Left renal cortex interstitium (tissue), 4 donors: ENCODE results near the gene SLC16A13. TPM values are rescaled to one million over a fixed set of nuclear protein-coding genes. Genes with fewer than 3 reads are reported as not detected.
"Not testable (repeated sequence)": the region's sequence is repeated elsewhere in the genome, so short reads cannot be mapped to it uniquely, and the experiment has no call there.

Source experiments
- DNase-seq, 4 donors: peaks; one replicate each; pipeline ENCODE4 v3.0.0-alpha.2; 2013; ENCODE audit warnings: low read depth in 4 of 4, low spot score in 2 of 4, missing footprints in 1 of 4
- polyA plus RNA-seq, 4 donors: library from polyadenylated mRNA; unstranded; fragments of 120-200 nt; gene quantifications; one replicate each; pipeline ENCODE4 v1.2.1, GENCODE V29; 2013; ENCODE audit not compliant: insufficient read length in 4 of 4

Gene SLC16A13, protein sequence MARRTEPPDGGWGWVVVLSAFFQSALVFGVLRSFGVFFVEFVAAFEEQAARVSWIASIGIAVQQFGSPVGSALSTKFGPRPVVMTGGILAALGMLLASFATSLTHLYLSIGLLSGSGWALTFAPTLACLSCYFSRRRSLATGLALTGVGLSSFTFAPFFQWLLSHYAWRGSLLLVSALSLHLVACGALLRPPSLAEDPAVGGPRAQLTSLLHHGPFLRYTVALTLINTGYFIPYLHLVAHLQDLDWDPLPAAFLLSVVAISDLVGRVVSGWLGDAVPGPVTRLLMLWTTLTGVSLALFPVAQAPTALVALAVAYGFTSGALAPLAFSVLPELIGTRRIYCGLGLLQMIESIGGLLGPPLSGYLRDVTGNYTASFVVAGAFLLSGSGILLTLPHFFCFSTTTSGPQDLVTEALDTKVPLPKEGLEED
- polyA plus RNA-seq = 1 to 10 TPM; 2.9 to 4.8 (median 3.5) TPM

DNA sequence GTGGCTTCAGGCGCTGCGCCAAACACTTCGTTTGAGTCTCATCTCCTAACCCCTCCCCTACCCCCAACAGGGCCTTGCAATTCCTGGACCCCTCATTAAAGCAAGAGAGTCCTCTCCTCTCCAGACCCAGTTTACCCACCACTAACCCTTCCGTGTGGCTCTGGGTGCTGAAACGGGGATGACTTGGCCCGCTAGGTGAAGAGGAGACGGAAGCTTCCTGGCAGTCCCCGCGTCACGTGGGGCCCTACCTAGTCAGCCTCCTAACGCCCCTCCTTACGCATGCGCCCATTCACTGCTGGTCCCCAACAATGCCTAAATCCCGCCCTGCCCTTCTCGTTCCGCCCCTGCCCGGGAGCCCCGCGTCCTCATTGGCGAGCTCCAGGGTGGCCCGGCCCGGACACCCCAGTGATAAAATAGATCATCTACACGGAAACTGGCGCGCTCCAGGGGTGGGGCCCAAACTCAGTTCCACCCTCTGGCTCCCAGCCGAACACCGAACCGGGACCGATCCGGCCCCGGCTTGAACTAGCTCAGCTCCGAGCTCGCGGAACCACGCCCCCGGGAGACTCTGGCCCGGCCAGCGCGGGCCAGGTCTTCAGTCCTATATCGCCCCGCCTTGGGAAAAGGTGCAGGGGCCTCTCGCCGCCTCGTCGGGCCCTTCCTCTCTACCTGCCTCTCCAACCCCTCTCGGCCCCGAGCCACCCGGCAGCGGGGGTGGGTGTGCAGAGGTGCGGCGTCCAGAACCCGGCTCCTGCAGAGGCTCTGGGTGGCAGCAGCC lies at the start of gene SLC16A13:
Gene SLC16A13, plus strand, starts transcription at position 425 of the 778 bp plus-strand sequence. CDS start 368 bp downstream, outside the sequence.
- DNase-seq = peak in 3 of 4 donors; percentile 84 to 95 (median 91)

DNA sequence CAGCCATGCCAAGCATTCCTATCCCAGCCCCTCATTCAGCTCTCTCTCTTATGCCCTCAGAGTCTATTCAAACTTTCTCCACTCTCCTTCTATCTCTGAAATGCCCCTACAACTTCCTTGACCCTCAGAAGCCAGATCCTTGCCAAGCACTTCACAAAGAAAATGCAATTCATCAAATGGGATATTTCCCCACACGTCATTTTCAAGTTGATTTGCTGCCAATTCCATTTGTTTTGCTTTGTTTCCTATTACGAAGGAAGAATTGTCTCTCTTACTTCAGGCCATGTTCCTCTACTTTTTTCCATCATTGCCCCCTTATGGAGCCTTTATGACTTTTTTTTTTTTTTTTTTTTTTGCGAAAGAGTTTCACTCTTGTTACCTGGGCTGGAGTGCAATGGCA lies 49.1 kb upstream of the SLC16A13 start:
- DNase-seq = no peak

DNA sequence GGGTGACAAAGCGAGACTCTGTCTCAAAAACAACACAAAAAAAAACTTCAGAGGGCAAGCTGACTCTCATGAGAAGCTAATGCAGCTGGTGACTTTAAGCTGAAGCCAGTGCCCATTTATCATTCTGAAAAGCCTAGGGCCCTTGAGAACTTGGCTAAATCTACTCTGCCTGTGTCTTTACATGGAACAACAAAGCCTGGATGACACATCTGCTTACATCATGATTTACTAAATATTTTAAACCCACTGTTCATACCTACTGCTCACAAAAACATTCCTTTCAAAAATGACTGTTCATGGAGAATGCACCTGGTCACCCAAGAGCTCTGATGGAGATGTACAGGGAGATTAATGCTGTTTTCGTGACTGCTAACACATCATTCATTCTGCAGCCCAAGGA lies 46.0 kb upstream of the SLC16A13 start:
- no peak for DNase-seq

DNA sequence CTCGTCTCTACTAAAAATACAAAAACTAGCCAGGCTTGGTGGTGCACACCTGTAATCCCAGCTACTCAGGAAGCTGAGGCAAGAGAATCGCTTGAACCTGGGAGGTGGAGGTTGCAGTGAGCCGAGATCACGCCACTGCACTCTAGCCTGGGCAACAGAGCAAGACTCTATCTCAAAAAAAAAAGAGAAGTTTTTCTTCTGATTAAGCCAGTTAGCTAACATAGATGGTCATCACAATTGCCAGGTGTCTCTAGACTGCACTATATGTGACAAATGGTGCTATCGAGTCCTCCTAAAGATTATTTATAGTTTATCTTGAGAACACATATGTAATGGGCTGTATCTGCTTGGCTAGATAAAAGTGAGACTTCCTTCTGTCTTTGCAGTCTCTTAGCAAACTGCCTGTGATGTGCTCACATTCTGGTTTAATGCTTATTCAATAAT lies 42.2 kb upstream of the SLC16A13 start:
- not testable (repeated sequence) for DNase-seq

DNA sequence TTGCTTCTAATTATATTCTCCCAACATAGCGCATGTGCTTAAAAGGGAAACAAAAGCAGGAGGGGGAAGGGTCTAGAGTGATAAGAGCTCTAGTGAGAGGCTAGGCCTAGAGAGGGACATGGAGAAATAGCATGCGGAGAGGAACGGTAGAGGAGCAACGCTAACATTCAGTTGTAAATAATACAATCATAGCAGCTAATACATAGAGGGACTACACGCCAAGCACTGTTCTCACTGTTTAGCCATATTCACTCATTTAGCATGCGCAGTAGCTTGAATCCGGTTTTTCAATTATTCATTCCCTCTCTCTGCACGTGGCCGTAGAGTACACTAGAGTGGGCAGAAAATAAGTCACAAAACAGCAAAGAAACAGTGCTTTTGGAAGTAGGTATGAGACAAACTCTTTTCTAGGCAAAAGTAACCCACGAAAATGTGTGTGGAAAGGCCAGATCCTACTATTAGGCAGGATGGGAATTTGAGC lies 41.7 kb upstream of the SLC16A13 start:
- no peak for DNase-seq

DNA sequence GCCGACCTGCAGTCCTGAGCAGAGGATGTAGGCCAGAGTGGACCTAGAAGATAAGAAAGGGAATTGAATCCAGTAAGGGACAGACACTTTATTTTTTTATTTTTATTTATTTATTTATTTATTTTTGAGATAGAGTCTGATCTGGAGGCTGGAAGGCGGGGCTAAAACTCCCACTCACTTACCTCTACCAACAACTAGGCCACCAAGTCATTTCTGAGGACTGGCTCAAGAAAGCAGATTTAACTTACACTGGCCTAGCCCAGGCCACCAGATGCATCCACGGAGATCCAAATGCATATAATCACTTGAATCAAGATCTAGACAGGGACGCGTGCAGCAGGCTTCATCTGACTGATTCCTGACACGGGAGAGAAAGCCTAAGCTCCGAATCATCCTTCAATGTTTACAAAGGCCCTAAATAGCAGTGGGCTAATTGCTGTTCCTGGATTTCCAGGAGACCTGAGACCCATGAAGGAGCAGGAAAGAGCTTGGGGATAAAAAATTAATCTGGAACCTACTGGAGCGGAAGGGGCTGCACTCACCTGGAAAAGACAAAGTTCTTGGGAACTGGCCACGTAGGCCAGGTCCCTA lies 41.1 kb upstream of the SLC16A13 start:
- no peak for DNase-seq

DNA sequence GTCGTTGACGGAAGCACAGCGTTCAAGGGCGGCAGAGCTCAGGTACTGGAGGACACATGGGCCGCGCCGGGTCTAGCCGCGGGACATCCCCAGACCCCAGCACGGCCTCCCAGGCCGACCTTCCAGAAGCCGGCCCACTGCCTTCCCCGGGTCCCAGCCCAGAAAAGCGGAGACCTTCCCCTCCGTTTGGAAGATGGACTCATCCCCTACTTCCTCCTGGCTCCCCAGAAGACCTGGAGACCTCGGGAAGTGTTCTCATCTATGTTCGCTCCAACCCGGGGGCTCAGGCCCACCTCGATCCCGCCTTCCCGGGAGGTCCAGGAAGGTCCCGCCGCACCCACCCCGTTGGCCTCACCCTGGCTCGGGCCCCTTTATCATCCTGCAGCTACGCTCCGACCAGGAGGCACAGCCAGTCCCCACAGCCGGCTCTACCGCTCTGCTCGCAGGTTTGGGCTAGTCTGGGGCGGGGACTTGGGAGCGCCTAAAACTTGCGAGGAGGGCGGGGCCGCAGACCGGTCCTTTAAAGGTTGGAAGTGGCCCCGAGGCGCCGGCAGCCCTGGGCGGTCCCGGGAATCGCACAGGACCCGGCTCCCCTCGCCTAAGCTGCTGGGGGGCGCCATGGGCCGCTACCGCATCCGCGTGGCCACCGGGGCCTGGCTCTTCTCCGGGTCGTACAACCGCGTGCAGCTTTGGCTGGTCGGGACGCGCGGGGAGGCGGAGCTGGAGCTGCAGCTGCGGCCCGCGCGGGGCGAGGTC lies 40.1 kb upstream of the SLC16A13 start, which contains the start of gene ALOX12:
Gene ALOX12, plus strand, starts transcription at position 550 of the 756 bp plus-strand sequence. Its CDS starts 69 bp downstream, at position 619.
- no peak for DNase-seq

DNA sequence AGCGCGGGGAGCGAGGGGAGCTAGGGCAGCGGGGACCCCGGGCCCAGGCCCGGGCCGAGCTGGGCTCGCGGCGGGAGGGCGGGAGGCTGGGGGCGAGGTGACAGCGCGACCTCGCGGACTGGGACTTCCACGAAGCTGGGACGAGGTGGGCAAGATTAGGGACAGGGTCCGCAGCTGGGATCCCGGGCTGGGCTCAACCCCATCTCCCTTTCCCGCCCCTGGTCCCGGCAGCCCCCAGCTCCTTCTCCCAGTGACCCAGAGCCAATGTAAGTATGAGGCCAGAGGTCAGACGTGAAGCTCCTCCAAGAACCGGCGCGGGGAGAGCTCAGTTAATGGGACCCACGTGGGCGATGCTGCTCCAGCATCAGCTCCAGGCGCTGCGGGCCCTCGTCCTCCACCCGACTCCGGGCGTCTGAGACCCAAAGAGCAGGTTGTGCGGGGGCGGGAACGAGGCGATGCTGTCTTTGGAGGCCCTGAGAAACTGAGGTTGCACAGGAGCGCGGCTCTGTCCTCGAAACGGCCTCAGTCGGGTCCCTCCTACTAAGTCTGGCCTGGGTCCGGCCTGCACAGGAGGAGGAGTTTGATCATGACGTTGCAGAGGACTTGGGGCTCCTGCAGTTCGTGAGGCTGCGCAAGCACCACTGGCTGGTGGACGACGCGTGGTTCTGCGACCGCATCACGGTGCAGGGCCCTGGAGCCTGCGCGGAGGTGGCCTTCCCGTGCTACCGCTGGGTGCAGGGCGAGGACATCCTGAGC lies 39.4 kb upstream of the SLC16A13 start:
- DNase-seq = no peak

DNA sequence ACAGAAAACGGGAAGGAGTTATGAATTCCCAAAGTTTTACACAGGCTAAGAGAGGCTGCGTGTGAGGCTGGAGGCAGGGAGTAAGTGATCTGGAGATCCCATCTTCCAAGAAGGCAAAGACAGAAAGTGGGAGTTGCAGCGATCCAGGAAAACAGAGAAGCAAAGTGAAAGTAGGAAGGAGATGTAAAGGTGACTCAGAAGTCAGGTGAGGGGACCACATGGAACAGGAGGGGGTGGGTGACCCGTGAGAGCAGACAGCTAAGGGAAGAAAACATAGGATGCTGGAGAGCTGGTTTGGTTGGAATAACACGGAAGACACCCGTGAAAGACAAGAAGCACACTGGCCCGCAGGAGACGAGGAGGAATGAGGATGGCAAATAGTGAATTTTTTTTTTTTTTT lies 38.6 kb upstream of the SLC16A13 start:
- DNase-seq = no peak

DNA sequence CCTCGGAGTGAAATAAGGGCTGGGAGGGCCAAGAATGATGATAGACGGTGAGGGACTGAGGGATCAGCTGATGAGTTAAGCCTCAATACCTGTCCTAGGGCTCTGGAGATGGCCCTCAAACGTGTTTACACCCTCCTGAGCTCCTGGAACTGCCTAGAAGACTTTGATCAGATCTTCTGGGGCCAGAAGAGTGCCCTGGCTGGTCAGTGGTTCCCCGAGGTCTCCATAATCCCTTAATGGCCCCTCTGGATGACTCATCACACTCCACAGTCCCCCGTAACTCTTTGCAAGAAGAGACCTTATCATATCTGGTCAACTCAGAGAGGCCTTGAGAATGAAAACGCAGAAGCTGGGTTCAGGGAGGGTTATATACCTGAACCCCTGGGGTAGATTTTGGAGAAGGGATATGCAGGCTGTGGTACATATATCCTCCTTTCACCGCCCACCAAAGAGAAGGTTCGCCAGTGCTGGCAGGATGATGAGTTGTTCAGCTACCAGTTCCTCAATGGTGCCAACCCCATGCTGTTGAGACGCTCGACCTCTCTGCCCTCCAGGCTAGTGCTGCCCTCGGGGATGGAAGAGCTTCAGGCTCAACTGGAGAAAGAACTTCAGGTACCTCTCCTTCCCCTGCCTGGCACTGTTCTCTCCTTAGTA lies 36.8 kb upstream of the SLC16A13 start:
- DNase-seq = no peak

DNA sequence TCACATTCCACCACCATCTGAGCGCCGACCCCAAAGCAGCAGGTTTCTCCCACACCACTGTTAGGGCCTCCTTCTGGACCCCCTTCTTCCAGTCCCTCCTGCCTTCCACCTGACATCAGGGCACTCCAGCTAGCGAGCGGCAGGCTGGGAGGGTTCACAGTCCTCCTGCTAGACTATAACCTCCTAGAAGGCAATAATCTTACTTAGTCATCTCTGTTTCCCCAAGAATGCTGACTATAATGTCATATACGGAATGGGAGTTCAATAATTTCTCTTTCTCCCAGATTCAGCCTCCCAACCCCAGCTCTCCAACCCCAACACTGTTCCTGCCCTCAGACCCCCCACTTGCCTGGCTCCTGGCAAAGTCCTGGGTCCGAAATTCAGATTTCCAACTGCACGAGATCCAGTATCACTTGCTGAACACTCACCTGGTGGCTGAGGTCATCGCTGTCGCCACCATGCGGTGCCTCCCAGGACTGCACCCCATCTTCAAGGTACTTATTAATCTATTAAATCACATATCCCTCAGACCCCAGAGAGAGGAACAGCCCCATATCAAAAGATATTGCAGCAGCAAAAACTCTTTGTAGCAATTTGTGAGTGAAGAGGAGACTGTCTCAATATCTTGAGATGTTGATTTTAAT lies 34.4 kb upstream of the SLC16A13 start:
- DNase-seq = no peak

DNA sequence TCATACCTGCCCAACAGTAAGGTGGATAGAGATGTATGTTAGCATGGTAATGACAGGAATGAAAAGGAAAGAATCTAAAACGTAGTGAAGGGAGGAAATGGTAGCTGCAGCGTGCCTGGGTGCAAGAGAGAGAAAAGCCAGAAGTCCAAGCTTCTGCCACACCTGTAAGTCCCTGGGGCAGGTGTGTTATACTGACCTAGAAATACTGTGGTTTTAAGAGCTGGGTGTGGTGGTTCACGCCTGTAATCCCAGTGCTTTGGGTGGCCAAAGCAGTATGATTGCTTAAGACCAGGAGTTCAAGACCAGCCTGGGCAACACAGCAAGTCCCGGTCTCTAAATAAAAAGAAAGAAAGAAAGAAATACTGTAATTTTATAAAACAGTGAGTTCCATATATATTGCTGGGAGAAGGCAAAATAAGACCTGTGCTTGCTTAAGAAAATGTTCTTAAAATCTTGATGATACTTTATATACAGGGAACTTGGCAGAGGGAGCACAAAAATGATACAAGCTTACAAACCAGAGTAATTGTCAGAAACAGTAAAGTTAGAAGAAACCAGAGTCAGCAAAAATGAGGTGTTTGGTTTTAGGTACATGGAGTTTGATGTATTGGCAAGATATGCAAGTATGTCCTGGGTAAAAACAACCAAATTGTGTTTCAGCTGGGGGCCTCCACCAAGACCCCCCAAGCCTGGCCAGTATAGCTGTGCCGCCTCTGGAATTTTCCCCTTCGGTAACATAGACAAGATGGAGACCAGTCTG lies 33.3 kb upstream of the SLC16A13 start:
- no peak for DNase-seq

DNA sequence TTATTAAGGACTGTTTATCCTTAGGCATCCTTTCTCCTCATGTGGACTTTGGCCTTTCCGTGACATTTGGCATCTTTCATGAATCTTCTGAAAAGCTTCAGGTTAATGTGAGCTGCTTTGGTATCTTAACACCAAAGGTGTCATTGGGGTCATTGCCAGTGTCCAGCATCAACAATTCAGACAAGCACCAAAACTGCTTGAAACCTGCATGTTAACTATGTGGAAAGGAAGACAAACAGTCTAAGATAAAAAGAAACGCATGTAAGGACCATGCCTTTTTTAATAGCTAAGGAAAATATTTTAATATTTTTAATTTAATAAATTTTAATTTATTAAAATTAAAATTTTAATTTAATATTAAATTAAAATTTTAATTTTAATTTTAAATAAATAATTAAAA lies 32.1 kb upstream of the SLC16A13 start:
- no peak for DNase-seq

DNA sequence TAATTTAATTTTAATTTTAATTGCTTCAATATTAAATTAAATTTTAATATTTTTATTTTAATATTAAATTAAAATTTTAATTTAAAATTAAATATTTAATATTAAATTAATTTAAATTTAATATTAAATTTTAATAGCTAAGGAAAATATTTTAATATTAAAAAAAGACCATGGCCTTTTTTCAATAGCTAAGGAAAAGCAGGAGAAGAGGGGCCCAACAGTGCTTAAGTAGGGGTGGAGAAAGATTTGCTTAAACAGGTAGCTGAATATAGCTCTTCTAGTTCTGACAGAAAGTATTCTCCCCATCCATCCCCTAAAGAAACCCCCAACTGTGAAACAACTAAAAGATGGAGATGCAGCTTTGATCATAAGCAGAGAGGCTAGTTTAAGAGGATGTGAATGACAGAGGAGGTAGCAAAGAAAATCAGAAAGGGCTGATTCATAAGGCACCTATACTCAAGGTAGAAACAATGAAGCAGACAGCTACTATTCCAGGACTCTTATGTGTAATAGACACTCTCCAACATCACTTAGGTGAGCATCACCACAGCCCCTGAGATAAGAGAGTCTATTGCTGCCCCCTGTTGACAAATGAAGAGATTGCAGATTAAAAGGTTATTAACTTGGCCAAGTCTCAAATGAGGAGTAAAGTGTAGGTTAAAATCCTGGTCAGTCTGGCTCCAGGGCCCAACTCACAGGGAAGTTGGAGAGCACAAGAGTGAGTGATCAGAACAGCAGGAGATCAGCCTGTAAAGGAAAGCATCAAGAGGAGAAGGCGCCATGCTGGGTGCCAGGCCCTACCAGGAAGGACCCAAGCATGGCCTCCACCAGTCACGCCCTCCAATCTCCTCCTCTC lies 31.2 kb upstream of the SLC16A13 start:
- peak in 1 of 4 donors; percentile 73 for DNase-seq

DNA sequence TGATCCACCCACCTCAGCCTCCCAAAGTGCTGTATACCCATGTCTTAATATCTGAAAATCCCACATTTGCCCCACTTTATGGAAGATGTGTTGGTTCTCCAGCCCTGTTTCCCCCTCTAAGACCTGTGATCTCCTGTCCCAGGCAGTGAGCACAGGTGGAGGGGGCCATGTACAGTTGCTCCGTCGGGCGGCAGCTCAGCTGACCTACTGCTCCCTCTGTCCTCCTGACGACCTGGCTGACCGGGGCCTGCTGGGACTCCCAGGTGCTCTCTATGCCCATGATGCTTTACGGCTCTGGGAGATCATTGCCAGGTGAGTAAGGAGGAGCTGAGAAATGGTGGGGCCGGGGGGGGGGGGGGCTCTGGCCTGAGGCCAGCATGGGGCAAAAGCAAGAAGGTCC lies 30.1 kb upstream of the SLC16A13 start:
- DNase-seq = no peak

DNA sequence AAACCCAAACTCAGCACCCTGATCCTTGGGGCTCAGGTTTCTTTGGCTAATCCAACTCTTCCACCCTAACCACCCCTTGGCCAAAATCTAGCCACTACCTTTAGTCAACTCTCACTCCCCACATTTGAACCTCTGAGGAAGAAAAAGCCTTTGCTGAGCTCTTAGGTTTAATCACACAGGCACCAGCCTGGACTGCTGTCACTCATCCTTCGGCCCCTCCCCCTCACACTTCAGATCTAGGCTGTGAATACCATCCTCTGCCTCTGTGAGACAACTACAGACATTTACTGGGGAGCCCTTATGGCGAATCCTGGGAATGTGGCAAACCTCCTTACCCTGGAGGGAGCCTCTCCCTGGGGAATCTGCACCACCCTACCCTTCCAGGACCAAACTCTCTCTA lies 28.7 kb upstream of the SLC16A13 start:
- no peak for DNase-seq

DNA sequence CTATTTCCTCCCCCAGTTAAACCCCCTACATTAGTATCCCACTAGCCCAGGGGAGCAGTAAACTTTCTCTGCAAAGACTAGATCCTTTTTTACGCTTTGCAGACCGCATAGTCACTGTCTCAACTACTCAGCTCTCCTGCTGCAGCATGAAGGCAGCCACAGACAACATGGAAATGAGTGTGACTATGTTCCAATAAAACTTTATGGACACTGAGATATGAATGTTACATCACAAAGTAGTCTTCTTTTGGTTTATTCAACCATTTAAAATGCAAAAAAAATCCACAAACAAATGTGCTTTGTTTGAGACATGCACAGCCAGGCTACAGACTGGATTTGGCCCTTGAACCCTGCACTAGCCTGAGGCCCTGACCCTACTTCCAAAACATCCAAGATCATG lies 25.3 kb upstream of the SLC16A13 start:
- DNase-seq = no peak
